ENCODE results near the gene GRWD1. TPM values are rescaled to one million over a fixed set of nuclear protein-coding genes. Genes with fewer than 3 reads are reported as not detected.

The GRWD1 gene
- total RNA-seq, 2 experiments from 2014 or later, result 25.6 to 27.1 TPM

DNA sequence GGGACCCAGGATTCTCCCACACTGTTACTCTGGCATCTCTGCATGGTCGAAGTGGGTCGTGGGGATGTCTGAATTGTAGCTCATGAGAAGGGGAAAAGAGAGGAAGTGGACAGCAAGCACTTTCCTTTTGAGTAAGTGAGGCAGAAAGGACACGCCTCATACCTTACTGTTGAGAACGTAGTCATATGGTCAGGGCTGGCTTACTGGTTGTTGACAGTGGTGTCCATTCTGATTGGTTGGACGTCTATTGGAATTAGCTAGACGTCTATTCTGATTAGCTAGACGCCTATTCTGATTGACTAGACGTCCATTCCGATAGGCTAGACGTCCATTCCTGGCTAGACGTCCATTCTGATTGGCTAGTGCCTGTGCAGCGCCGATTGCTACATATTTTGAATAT, 39.9 kb upstream of the GRWD1 start:
- CTCF ChIA-PET, result interaction anchor here (1.3 kb wide), 1 partner anchor 14 kb away, joined by 8 read pairs; the partner anchor contains the start of gene KDELR1
- H3K9me3 Mint-ChIP-seq, result no peaks in the 10 kb centered on the region
- peaks cover 16% of the 10 kb centered on the region for H3K27me3 Mint-ChIP-seq
- peaks cover 24% of the 10 kb centered on the region for H3K4me1 Mint-ChIP-seq
- H3K27ac Mint-ChIP-seq, result no peak overlapping the region
- POLR2A ChIA-PET, result interaction anchor here (1.3 to 1.5 kb wide), 2 partner anchors 10 to 14 kb away, joined by 3 to 4 read pairs; partner anchors contain the start of gene KDELR1
- no peak for DNase-seq
- H3K36me3 Mint-ChIP-seq (ENCODE audit: low read depth), result no peaks in the 10 kb centered on the region
- no peak overlapping the region for H3K4me3 Mint-ChIP-seq

DNA sequence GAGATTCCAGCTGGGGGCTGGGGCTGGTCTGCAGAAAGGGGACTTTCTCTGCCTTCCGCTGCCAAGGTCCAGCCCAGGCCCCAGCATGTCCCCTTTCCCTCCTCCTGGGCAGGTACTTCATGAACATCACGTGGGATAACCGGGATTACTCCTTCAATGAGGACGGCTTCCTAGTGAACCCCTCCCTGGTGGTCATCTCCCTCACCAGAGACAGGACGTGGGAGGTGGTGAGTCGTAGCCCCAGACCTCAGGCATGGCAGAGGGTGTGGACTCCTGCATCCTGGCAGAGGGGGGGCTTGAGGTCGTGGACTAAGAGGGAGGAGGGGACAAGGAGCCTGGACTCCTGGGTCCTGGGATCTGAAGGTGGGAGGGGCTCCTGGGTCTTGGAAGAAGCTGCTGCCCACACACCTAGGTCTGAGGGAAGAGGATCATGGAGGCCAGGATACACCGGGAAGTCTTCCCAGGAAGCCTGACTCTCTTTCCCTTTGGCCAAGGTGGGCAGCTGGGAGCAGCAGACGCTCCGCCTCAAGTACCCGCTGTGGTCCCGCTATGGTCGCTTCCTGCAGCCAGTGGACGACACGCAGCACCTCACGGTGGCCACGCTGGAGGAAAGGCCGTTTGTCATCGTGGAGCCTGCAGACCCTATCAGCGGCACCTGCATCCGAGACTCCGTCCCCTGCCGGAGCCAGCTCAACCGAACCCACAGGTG, 31.8 kb upstream of the GRWD1 start:
- Mint-ChIP-seq H3K9me3 (no peaks in the 10 kb centered on the region), H3K4me3 (no peak overlapping the region), H3K27ac (no peak overlapping the region), H3K4me1 (peaks cover 31% of the 10 kb centered on the region), H3K27me3 (peaks cover 23% of the 10 kb centered on the region), H3K36me3 (ENCODE audit: low read depth) (no peaks in the 10 kb centered on the region)
- POLR2A ChIA-PET, result interaction anchor here (1.2 kb wide), 1 partner anchor 50 kb away, joined by 4 read pairs; the partner anchor contains the start of genes SYNGR4 and TMEM143
- CTCF ChIA-PET, result interaction anchor here (0.5 to 2.7 kb wide), 5 partner anchors 12 to 242 kb away, joined by 3 to 12 read pairs (median 4); partner anchors contain the start of gene KDELR1
- no peak for DNase-seq

DNA sequence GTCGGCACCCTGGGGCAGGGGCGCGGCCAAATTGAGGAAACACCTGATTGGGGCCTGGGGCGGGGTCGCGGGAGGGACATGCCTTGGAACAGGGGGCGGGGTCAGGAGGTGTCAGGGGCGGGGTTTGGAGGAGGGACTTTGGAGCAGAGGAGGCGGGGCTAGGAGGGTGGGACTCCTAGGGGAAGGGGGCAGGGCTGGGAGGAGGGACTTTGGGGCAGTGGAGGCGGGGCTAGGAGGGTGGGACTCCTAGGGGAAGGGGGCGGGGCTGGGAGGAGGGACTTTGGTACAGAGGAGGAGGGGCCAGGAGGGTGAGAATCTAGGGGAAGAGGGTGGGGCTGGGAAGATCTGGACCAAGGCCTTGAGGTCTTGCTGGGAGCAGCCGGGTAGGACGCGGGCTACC, 30.4 kb upstream of the GRWD1 start:
- ChIA-PET POLR2A (interaction anchor here (1.1 kb wide), 1 partner anchor 52 kb away, joined by 3 read pairs; the partner anchor contains the start of genes SYNGR4 and TMEM143), CTCF (no interaction called here)

DNA sequence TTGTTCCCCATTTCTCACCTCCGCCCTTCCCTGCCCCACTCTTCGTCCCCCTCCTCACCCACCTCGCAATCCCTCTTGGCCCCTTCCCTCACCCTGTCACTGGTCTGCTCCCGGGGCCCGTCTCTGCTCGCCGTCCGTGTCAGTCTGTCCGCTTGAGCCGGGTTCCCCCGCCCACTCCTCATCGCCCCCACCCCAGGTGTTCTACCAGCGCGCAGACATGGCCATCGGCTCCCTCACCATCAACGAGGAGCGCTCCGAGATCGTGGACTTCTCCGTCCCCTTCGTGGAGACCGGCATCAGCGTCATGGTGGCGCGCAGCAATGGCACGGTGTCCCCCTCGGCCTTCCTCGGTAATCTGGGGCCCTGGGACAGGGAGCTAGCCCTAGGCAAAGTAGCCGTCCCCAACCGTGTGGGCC, 30.0 kb upstream of the GRWD1 start:
- no peak for DNase-seq
- H3K4me1 Mint-ChIP-seq, result peaks cover 34% of the 10 kb centered on the region
- no peak overlapping the region for H3K27ac Mint-ChIP-seq
- CTCF ChIA-PET, result interaction anchor here (0.8 kb wide), 1 partner anchor 25 kb away, joined by 3 read pairs; the partner anchor contains the start of gene KDELR1
- no peaks in the 10 kb centered on the region for H3K36me3 Mint-ChIP-seq (ENCODE audit: low read depth)
- POLR2A ChIA-PET, result interaction anchor here (0.9 kb wide), 1 partner anchor 11 kb away, joined by 3 read pairs; no protein-coding TSS in a partner anchor
- no peaks in the 10 kb centered on the region for H3K9me3 Mint-ChIP-seq
- peaks cover 25% of the 10 kb centered on the region for H3K27me3 Mint-ChIP-seq
- peak overlapping the region; percentile 24 for H3K4me3 Mint-ChIP-seq

More for the DNA sequence above, 30.4 kb upstream of the GRWD1 start:
- peak overlapping the region; percentile 24 for H3K4me3 Mint-ChIP-seq
- H3K9me3 Mint-ChIP-seq, result no peaks in the 10 kb centered on the region
- peaks cover 25% of the 10 kb centered on the region for H3K27me3 Mint-ChIP-seq
- no peak overlapping the region for H3K27ac Mint-ChIP-seq
- H3K4me1 Mint-ChIP-seq, result peaks cover 34% of the 10 kb centered on the region
- H3K36me3 Mint-ChIP-seq (ENCODE audit: low read depth), result no peaks in the 10 kb centered on the region
- peak; percentile 86 for DNase-seq

DNA sequence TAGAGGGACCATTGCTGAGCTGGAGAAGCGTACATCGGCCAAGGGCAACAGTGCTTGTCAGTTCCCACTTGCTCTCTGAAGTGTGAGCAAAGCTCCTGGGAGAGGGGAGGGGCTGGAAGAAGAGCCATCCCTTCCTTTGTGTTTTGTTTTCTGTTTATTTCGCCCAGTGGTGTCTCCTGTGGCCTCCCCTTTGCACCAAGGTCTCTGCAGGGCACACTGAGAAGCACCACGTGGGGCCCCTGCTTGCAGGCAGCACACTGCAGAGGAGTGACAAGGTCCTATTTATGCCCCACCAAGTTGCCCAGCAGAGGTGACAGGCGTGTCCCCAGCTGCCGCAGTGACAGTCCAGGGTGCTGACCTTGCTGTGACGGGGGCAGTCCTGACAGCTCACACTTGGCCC, 28.4 kb upstream of the GRWD1 start:
- Mint-ChIP-seq H3K9me3 (no peaks in the 10 kb centered on the region), H3K4me3 (no peak overlapping the region), H3K36me3 (ENCODE audit: low read depth) (no peaks in the 10 kb centered on the region), H3K27ac (no peak overlapping the region), H3K4me1 (peaks cover 34% of the 10 kb centered on the region), H3K27me3 (peaks cover 25% of the 10 kb centered on the region)
- DNase-seq, result no peak
- POLR2A ChIA-PET, result no interaction called here
- CTCF ChIA-PET, result interaction anchor here (1.5 kb wide), 1 partner anchor 26 kb away, joined by 5 read pairs; the partner anchor contains the start of gene KDELR1

DNA sequence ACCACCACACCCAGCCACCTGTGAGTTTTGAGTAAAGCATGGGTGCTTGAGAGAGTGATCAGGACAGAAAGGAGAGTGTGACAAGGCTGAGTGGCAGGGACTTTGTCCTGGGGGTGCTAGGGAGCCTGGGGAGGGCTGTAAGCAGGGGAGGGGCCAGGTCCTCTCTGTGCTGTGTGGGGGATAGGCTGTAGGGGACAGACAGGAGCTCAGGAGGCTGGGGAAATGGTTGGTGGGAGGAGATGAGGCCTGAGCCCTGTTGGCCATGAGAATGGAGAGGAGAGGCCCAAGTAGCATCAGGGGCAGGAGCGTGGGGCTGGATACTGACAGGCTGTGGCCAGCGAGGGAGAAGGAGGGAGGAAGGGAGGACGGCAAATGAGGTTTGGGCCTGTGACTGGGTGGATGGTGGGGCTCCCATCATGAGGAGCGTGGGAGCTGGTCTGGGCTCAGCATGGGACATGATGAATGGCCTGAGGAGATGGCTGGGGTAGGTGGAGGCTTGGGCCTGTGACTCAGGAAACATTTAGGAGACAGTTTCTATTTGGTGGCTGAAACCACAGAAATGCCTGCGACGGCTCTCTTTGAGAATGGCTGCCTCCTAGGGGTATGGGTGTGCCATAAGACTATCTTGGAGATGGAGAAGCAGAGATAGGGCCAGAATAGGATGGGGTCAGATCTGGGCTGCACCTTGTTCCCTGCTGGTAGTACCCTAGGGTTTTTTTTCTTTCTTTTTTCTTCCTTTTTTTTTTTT, 27.3 kb upstream of the GRWD1 start:
- peaks cover 34% of the 10 kb centered on the region for H3K4me1 Mint-ChIP-seq
- POLR2A ChIA-PET, result interaction anchor here (1.7 kb wide), 1 partner anchor 27 kb away, joined by 4 read pairs; the partner anchor contains the start of gene KDELR1
- H3K27ac Mint-ChIP-seq, result peak overlapping the region; percentile 76
- peaks cover 28% of the 10 kb centered on the region for H3K27me3 Mint-ChIP-seq
- CTCF ChIA-PET, result interaction anchor here (0.7 to 1.5 kb wide), 2 partner anchors 18 to 27 kb away, joined by 3 to 5 read pairs; partner anchors contain the start of gene KDELR1
- no peak for DNase-seq
- H3K9me3 Mint-ChIP-seq, result no peaks in the 10 kb centered on the region
- no peaks in the 10 kb centered on the region for H3K36me3 Mint-ChIP-seq (ENCODE audit: low read depth)
- peak overlapping the region; percentile 80 for H3K4me3 Mint-ChIP-seq

DNA sequence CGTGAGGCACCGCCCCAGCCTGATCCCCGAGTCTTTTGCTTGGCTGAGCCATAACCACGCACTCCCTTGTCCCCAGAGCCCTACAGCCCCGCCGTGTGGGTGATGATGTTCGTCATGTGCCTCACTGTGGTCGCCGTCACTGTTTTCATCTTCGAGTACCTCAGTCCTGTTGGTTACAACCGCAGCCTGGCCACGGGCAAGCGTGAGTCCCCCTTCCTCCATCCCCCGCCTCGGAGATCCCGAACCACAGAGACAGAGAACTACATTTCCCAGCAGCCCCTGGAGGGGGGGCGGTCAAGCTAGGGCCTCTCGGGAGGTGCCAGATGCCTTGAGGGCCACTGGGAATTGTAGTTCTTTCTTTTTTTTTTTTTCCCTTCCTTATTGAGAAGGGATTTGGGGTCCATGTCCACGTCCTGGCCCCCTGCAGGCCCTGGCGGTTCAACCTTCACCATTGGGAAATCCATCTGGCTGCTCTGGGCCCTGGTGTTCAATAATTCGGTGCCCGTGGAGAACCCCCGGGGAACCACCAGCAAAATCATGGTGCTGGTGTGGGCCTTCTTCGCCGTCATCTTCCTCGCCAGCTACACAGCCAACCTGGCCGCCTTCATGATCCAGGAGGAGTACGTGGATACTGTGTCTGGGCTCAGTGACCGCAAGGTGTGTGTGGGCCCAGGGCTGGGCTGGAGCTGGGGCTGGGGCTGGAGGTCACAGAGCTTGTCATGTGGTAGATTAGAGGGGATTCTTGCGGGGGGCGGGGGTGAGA, 26.4 kb upstream of the GRWD1 start:
- H3K4me1 Mint-ChIP-seq, result peaks cover 28% of the 10 kb centered on the region
- DNase-seq, result peak; percentile 79
- no peaks in the 10 kb centered on the region for H3K36me3 Mint-ChIP-seq (ENCODE audit: low read depth)
- H3K9me3 Mint-ChIP-seq, result no peaks in the 10 kb centered on the region
- peaks cover 21% of the 10 kb centered on the region for H3K27me3 Mint-ChIP-seq
- POLR2A ChIA-PET, result interaction anchor here (1.1 to 1.7 kb wide), 2 partner anchors 28 to 98 kb away, joined by 3 to 4 read pairs; partner anchors contain the start of gene KDELR1
- CTCF ChIA-PET, result interaction anchor here (1.1 to 1.5 kb wide), 2 partner anchors 28 to 68 kb away, joined by 3 to 5 read pairs; partner anchors contain the start of gene KDELR1
- H3K4me3 Mint-ChIP-seq, result peak overlapping the region; percentile 80
- peak overlapping the region; percentile 76 for H3K27ac Mint-ChIP-seq

DNA sequence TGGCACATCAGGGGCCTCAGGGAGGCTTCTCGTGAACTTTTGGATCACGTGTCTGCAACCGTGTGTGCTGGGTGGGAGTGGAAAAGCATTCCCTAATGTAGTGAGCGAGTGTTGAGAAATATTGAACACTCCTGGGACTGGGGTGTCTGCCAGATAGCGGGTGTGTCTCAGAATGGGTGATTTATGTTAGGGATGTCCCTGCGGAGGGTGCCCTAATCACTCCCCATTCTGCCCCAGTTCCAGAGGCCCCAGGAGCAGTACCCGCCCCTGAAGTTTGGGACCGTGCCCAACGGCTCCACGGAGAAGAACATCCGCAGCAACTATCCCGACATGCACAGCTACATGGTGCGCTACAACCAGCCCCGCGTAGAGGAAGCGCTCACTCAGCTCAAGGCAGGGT, 24.2 kb upstream of the GRWD1 start:
- H3K4me1 Mint-ChIP-seq, result peaks cover 18% of the 10 kb centered on the region
- no peaks in the 10 kb centered on the region for H3K9me3 Mint-ChIP-seq
- peaks cover 9% of the 10 kb centered on the region for H3K27me3 Mint-ChIP-seq
- POLR2A ChIA-PET, result no interaction called here
- no peak overlapping the region for H3K4me3 Mint-ChIP-seq
- DNase-seq, result no peak
- CTCF ChIA-PET, result no interaction called here
- no peaks in the 10 kb centered on the region for H3K36me3 Mint-ChIP-seq (ENCODE audit: low read depth)
- H3K27ac Mint-ChIP-seq, result no peak overlapping the region

DNA sequence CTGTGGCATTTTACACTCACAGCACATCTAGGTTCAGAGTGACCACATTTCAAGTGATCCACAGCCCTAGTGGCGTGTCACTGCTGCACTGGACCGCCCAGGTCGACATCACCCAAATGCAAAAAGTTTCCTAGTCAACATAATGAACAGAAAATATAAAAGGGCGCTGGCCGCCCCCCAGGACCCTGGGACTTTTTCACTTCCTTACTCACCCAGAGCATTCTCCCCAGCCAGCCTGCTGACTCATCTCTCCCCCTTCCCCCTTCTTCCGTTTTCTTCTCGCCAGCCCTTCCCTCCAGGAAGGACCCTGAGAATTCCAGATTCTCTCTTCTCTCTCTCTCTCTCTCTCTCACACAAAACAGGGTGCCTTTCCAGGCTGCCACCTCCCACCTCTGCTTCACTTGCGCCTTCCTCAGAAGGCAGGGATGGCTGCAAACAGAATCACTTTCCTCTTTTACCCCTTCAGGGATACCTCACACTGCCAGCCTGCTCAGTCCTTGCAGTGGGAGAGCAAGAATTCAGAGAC, 21.0 kb upstream of the GRWD1 start:
- H3K4me3 Mint-ChIP-seq, result no peak overlapping the region
- H3K27me3 Mint-ChIP-seq, result peaks cover 6% of the 10 kb centered on the region
- H3K36me3 Mint-ChIP-seq (ENCODE audit: low read depth), result no peaks in the 10 kb centered on the region

DNA sequence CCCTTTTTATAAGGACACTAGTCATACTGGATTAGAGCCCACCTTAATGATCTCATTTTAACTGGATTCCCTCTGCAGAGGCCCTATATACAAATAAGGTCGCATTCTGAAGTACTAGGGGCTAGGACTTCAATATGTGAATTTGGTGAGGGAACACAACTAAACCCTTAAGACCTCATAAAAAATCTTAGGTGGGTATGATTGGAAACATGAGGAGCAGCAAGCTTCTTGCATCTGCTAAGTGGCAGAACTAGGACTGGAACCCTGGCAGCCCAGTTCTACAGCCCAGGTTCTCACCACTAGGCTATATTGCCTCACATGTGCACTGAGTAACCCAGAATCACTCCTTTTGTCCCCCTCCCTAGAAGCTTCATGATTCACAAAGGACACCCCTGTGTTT, 17.1 kb upstream of the GRWD1 start:
- Mint-ChIP-seq H3K4me1 (peaks cover 5% of the 10 kb centered on the region), H3K36me3 (ENCODE audit: low read depth) (no peaks in the 10 kb centered on the region), H3K27me3 (peaks cover 6% of the 10 kb centered on the region), H3K4me3 (no peak overlapping the region), H3K9me3 (no peaks in the 10 kb centered on the region), H3K27ac (no peak overlapping the region)
- DNase-seq, result no peak
- CTCF ChIA-PET, result interaction anchor here (0.6 kb wide), 1 partner anchor 140 kb away, joined by 3 read pairs; no protein-coding TSS in a partner anchor
- POLR2A ChIA-PET, result no interaction called here

More for the DNA sequence above, 21.0 kb upstream of the GRWD1 start:
- POLR2A ChIA-PET, result no interaction called here
- Mint-ChIP-seq H3K9me3 (no peaks in the 10 kb centered on the region), H3K27ac (no peak overlapping the region), H3K4me1 (peaks cover 5% of the 10 kb centered on the region)
- CTCF ChIA-PET, result no interaction called here
- no peak for DNase-seq

DNA sequence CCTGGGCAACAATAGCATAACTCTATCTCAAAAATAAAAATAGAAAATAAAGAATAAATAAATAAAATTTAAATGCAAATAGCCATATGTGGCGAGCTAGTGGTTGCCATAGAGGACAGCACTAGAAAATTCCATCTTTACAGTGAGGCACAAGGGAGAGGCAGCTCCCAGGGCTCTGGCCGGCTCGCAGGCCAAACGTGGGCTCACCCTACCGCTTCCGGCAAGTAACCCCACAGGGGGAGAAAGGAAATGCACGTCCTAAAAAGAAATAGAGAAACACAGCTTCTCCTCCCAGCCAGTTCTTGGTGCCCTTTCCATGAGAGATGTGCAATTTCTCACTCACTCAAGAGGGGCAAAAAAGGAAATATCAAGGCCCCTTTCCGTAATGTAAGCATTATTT, 12.4 kb upstream of the GRWD1 start:
- Mint-ChIP-seq H3K4me1 (no peaks in the 10 kb centered on the region), H3K27me3 (peaks cover 17% of the 10 kb centered on the region), H3K27ac (no peak overlapping the region), H3K9me3 (no peaks in the 10 kb centered on the region), H3K36me3 (ENCODE audit: low read depth) (no peaks in the 10 kb centered on the region), H3K4me3 (no peak overlapping the region)
- POLR2A ChIA-PET, result no interaction called here
- no peak for DNase-seq
- CTCF ChIA-PET, result no interaction called here

DNA sequence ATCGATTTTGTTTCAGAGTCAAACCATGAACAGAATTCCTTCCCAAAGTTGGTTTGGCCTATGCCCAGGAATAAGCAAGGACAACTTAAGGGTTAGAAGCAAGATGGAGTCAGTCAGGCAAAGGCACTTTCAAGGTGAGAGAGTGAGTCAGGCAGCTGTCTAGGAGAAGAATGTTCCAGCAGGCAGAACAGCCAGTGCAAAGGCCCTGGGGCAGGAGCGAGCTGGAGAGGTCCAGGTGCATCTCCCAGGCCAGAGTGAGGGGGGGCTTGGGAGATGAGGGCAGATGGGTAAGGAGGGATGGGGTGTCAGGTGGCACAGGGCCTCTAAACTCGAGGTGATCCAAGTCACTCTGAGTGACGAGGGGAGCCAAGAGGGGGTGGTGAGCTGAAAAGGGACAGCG, 9.2 kb upstream of the GRWD1 start:
- Mint-ChIP-seq H3K4me1 (peaks cover 1% of the 10 kb centered on the region), H3K9me3 (no peaks in the 10 kb centered on the region), H3K27me3 (peaks cover 21% of the 10 kb centered on the region), H3K4me3 (no peak overlapping the region), H3K27ac (no peak overlapping the region), H3K36me3 (ENCODE audit: low read depth) (no peaks in the 10 kb centered on the region)
- POLR2A ChIA-PET, result no interaction called here
- no peak for DNase-seq
- CTCF ChIA-PET, result interaction anchor here (1.1 kb wide), 1 partner anchor 10 kb away, joined by 4 read pairs; the partner anchor contains the start of gene GRWD1

Data from activated CD4-positive, alpha-beta memory T cell treated with anti-CD3 and anti-CD28 coated beads, Interleukin-2, amount 10 ng/mL, durations not matched to agents 7 days and 5 days (primary cell).